ENCODE data around the gene VAPB. TPM values are rescaled to one million over a fixed set of nuclear protein-coding genes. Genes with fewer than 3 reads are reported as not detected.

VAPB gene
- total RNA-seq, 4 donors from 2014 or later = 37.8 to 53.3 (median 39.2) TPM

DNA sequence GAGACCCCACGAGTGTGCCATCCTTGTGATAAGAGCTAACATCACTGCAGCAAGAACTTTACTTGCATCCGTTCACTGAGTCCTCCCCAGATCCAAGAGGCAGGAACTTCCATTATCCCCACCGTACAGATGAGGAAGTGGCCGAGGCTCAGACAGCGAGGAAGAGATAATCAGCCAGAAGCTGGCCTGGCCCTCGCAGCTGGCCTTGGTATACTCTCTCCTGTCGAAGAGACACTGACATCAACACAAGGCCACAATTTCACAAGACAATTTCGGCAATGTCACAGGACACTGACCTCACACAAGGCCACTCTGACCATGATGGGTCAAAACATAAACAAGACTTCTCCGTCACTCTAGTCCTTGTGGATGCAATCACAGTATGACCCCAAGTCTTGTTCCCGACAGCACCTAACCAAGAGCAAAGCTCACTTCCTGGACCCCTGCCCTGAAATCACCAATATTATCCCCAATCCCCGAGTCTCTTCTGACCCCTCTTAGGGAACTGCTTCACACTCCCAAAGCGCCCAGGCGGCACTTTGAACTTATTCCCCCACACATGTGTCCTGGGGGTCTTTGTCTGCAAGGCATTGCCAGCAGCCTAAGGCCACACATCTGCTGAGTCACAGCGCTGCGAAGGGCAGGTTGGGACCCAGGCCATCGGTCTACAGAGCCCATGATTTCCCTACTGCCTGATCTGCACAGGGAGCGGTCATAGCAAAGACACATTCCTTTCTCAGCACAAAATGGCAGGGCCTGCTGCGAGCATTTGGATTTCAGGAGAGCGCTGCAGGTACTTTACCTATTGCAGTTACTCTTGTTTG is 14.8 kb upstream of the VAPB start:
- Histone ChIP-seq H3K4me3 (replicated peaks in 1 of 3) (no peak overlapping the region), H3K9me3 (no peaks in the 10 kb centered on the region), H3K27me3 (no peaks in the 10 kb centered on the region), H3K27ac (no peak overlapping the region), H3K4me1 (peaks cover 8 to 10% of the 10 kb centered on the region in 2 donors), H3K36me3 (no peaks in the 10 kb centered on the region)
- TF ChIP-seq POLR2A (IDR thresholded peaks at IDR 0.05) = no peak
- TF ChIP-seq, protein P1, sequence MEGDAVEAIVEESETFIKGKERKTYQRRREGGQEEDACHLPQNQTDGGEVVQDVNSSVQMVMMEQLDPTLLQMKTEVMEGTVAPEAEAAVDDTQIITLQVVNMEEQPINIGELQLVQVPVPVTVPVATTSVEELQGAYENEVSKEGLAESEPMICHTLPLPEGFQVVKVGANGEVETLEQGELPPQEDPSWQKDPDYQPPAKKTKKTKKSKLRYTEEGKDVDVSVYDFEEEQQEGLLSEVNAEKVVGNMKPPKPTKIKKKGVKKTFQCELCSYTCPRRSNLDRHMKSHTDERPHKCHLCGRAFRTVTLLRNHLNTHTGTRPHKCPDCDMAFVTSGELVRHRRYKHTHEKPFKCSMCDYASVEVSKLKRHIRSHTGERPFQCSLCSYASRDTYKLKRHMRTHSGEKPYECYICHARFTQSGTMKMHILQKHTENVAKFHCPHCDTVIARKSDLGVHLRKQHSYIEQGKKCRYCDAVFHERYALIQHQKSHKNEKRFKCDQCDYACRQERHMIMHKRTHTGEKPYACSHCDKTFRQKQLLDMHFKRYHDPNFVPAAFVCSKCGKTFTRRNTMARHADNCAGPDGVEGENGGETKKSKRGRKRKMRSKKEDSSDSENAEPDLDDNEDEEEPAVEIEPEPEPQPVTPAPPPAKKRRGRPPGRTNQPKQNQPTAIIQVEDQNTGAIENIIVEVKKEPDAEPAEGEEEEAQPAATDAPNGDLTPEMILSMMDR (IDR thresholded peaks at IDR 0.05) = no peak
- no peak for DNase-seq
- 81 to 85% methylated on average over 18 to 19 of the region's 19 CpGs for WGBS, 2 donors
- intact Hi-C loops (cut with DNase I) = no loop called here

DNA sequence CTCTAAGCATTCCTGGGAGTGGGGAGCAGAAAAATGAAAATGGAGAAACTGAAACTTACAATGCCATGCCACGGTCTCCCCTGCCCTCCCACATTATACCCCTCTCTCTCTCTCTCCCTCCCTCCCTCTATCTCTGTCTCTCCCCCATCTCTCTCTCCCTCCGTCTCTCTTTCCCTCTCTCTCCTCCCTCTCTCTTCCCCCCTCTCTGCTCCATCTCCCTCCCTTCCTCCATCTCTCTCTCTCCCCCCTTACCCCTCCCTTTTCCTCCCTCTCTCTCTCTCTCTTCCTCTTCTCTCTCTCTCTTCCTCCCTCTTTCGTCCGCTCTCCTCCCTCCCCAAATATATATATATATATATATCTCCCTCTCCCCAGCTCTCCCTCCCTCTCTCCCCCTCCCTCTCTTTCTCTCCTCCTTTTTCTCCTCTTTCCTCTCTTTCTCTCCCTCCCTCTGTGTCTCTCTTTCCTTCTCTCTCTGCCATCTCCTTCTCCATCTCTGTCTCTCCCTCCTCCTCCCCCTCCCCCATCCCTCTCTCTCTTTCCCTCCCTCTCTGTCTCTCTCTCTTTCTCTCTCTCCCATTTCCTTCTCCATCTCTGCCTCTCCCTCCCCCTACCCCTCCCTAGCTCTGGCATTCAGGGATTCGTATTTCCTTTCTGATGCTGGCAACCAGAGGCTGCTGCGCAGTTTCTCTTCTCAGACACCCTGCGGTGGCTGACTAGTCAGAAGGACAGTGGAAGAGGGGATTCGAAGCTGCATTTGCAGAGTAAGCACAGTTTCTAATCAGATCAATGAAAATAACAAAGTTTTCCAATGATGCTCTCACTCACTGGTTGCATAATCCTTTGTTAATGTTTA is 13.9 kb upstream of the VAPB start:
- Histone ChIP-seq H3K4me1 (peaks cover 10% of the 10 kb centered on the region in 2 donors), H3K36me3 (no peaks in the 10 kb centered on the region), H3K9me3 (no peaks in the 10 kb centered on the region), H3K27ac (no peak overlapping the region), H3K27me3 (no peaks in the 10 kb centered on the region), H3K4me3 (replicated peaks in 1 of 3) (no peak overlapping the region)
- TF ChIP-seq, protein P1 (IDR thresholded peaks at IDR 0.05) = no peak
- no peak for TF ChIP-seq POLR2A (IDR thresholded peaks at IDR 0.05)
- 46 to 50% methylated on average over 8 of the region's 8 CpGs for WGBS, 2 donors
- no peak for DNase-seq
- intact Hi-C loops (cut with DNase I) = no loop called here

DNA sequence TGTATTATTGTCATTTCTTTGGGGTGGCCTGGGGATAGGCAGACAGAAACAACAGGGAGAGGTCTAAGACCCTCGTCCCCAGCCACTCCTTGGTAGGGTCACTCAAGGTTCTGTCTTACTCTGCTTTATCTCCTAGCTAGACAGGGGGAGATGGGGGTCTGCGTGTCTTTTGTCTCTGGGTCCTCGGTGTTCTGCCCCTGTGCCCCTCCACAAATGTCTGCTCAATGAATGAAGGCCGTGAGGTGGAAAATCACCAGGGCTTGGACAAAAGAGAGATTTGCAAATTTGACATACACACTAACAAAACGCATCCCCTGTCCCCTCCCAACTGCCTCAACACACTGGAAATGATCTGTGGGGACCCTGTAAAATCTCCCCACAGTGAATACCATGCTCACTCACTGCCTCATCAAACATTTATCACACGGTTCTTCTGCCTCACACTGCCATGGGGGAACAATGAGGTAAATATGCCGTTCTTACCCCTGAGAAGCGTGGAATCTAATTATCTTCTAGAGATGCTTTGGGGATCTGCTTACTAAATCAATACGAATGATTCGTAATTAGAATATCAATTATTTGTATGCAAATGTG is 13.2 kb upstream of the VAPB start:
- Histone ChIP-seq H3K27ac (no peak overlapping the region), H3K4me1 (peaks cover 10% of the 10 kb centered on the region in 2 donors), H3K36me3 (no peaks in the 10 kb centered on the region), H3K4me3 (replicated peaks in 1 of 3) (no peak overlapping the region), H3K9me3 (no peaks in the 10 kb centered on the region), H3K27me3 (no peaks in the 10 kb centered on the region)
- WGBS, 2 donors = 81 to 85% methylated on average over 10 of the region's 10 CpGs
- intact Hi-C loops (cut with DNase I) = no loop called here
- TF ChIP-seq POLR2A (IDR thresholded peaks at IDR 0.05) = no peak
- TF ChIP-seq, protein P1 (IDR thresholded peaks at IDR 0.05) = no peak
- DNase-seq = no peak

DNA sequence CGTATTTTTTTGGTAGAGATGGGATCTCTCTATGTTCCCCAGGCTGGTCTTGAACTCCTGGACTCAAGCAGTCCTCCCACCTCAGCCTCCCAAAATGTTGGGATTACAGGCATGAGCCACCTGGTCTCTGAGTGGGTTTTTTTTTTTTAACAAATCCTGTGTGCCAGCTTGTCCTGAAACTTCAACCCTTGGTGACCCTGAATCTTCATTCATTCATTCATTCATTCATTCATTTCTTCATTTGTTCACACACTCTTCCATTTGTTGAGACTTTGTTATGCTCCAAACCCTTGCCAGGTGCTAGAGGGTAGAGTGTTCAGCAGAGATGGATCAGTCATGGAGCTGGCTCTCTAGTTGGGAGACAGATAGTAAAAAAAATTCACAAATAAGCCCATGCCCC is 12.0 kb upstream of the VAPB start:
- Histone ChIP-seq H3K4me1 (peaks cover 10% of the 10 kb centered on the region in 2 donors), H3K4me3 (replicated peaks in 1 of 3) (no peak overlapping the region), H3K27ac (no peak overlapping the region), H3K9me3 (no peaks in the 10 kb centered on the region), H3K27me3 (no peaks in the 10 kb centered on the region), H3K36me3 (no peaks in the 10 kb centered on the region)
- DNase-seq = no peak
- TF ChIP-seq, protein P1 (IDR thresholded peaks at IDR 0.05) = no peak
- no peak for TF ChIP-seq POLR2A (IDR thresholded peaks at IDR 0.05)
- intact Hi-C loops (cut with DNase I) = no loop called here
- 89 to 95% methylated on average over 1 of the region's 1 CpG for WGBS, 2 donors
